GM23248 (cell line): Measurements from ENCODE around the gene PTPN14. TPM values are rescaled to one million over a fixed set of nuclear protein-coding genes. Genes with fewer than 3 reads are reported as not detected.

Experiments
- DNase-seq: peaks from one replicate; pipeline ENCODE4 v3.0.0-alpha.2; 2015
- H2AFZ ChIP-seq: fragments of 200-600 bp; sonication (generic); 2 replicates; pipeline ENCODE4 v1.6.1; 2016; ENCODE audit warnings: antibody characterized with exemption
- H3F3A ChIP-seq: fragments of 200-600 bp; sonication (generic); 2 replicates; pipeline ENCODE4 v1.6.1; 2016; ENCODE audit warnings: mild to moderate bottlenecking, antibody characterized with exemption, mixed run types; ENCODE audit not compliant: insufficient read depth
- H3K27ac ChIP-seq: fragments of 200-600 bp; sonication (generic); 2 replicates; pipeline ENCODE4 v1.5.1; 2016; ENCODE audit warnings: mild to moderate bottlenecking
- H3K27me3 ChIP-seq: fragments of 200-600 bp; sonication (generic); replicated peaks from 2 replicates; pipeline ENCODE4 v1.6.1; 2016; ENCODE audit warnings: mild to moderate bottlenecking; ENCODE audit not compliant: insufficient read depth
- H3K36me3 ChIP-seq: fragments of 200-600 bp; sonication (generic); 2 replicates; pipeline ENCODE4 v1.6.1; 2016; ENCODE audit warnings: low read depth, mild to moderate bottlenecking
- H3K4me1 ChIP-seq: fragments of 200-600 bp; sonication (generic); 2 replicates; pipeline ENCODE4 v1.6.1; 2016; ENCODE audit warnings: mild to moderate bottlenecking; ENCODE audit not compliant: insufficient read depth
- H3K4me2 ChIP-seq: fragments of 200-600 bp; sonication (generic); one replicate; pipeline ENCODE4 v1.6.1; 2016; ENCODE audit warnings: mild to moderate bottlenecking; ENCODE audit not compliant: unreplicated experiment
- H3K4me3 ChIP-seq: fragments of 200-600 bp; sonication (generic); 2 replicates; pipeline ENCODE4 v1.5.1; 2016; ENCODE audit warnings: mild to moderate bottlenecking
- H3K79me2 ChIP-seq: fragments of 200-600 bp; sonication (generic); 2 replicates; pipeline ENCODE4 v1.6.1; 2016; ENCODE audit warnings: mild to moderate bottlenecking; ENCODE audit not compliant: insufficient read depth
- H3K9ac ChIP-seq: fragments of 200-600 bp; sonication (generic); 2 replicates; pipeline ENCODE4 v1.6.1; 2016; ENCODE audit warnings: mild to moderate bottlenecking
- H3K9me2 ChIP-seq: fragments of 200-600 bp; sonication (generic); 2 replicates; pipeline ENCODE4 v1.6.1; 2016; ENCODE audit warnings: mixed run types, mild to moderate bottlenecking, moderate library complexity; ENCODE audit not compliant: insufficient read depth
- H3K9me3 ChIP-seq: fragments of 200-600 bp; sonication (generic); one replicate; pipeline ENCODE4 v1.6.1; 2017; ENCODE audit warnings: low read depth
- H4K20me1 ChIP-seq: fragments of 200-600 bp; sonication (generic); 2 replicates; pipeline ENCODE4 v1.6.0; 2016; ENCODE audit not compliant: insufficient read depth
- EZH2 ChIP-seq: fragments of 200-600 bp; sonication (generic); IDR thresholded peaks from 2 replicates; pipeline ENCODE4 v1.6.1; 2018; ENCODE audit warnings: antibody characterized with exemption, mild to moderate bottlenecking; ENCODE audit not compliant: insufficient read depth, poor library complexity, severe bottlenecking
- EZH2phosphoT487 ChIP-seq: fragments of 200-600 bp; sonication (generic); IDR thresholded peaks from 2 replicates; pipeline ENCODE4 v1.6.1; 2018; ENCODE audit warnings: antibody characterized with exemption, moderate library complexity, mild to moderate bottlenecking, low read depth; ENCODE audit not compliant: insufficient read depth
- WGBS, 2 experiments: methylation state at CpG; one replicate each; pipeline ENCODE4 v1.1.6; 2015 to 2017; ENCODE audit warnings: low lambda C conversion rate in 2 of 2, low coverage in 1 of 2; ENCODE audit errors: missing lambda C conversion rate in 2 of 2; 5-methylcytosine and 5-hydroxymethylcytosine counted together
- in situ Hi-C: fragments of 300-500 bp; cut with MboI; formaldehyde crosslinking; loops from 2 replicates; pipeline ENCODE4 v1.15.0; 2020
- polyA plus RNA-seq: library from polyadenylated mRNA; unstranded; fragments of >200 nt; fragmentation: Nextera tagmentation; extraction: Ambion mirVana; gene quantifications from 2 replicates; pipeline ENCODE4 v1.2.1, GENCODE V29; 2016
- total RNA-seq: library from RNA; depleted of rRNA; stranded (reverse); fragments of >200 nt; shearing (Covaris generic); gene quantifications from 2 replicates; pipeline ENCODE4 v1.2.3, GENCODE V29; 2014

The PTPN14 gene
- total and polyA plus RNA-seq, 2 experiments from 2014 or later: 38.7 to 49.8 TPM

DNA sequence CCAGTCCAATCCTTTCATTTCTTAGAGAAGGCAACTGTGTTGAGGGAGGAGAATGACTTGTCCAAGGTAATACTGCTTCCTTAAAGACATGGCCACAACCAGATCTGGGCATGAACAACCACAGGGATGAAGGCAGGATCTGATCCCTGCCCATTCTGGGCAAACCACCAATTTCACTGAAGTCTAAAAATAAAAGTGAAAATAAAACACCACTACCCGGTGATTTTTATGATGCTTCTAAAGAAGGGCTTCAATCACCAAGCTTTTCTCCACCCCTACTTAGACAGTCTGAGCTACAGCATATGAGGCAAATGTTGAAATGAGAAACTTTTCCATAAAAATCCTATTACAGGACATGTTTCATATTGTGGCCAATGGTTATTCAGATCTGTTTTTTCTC lies 133.0 kb downstream of the PTPN14 start:
- Histone ChIP-seq H3K36me3 (no peaks in the 10 kb centered on the region), H3K27me3 (no peaks in the 10 kb centered on the region), H3F3A (peaks cover 75% of the 10 kb centered on the region), H3K9me2 (no peaks in the 10 kb centered on the region), H3K9ac (peak overlapping the region; percentile 6; the same call in 1 of the 2 replicates), H3K79me2 (peaks cover 99% of the 10 kb centered on the region), H3K9me3 (no peaks in the 10 kb centered on the region), H3K4me3 (no peak overlapping the region), H3K4me2 (no peak overlapping the region), H4K20me1 (no peaks in the 10 kb centered on the region), H2AFZ (no peak overlapping the region), H3K27ac (no peak overlapping the region), H3K4me1 (peaks cover 79% of the 10 kb centered on the region)
- WGBS, 2 experiments: 3 to 5% methylated on average over 1 of the region's 1 CpG
- DNase-seq: peak; percentile 52
- in situ Hi-C loops: no loop called here
- no peak for TF ChIP-seq EZH2
- TF ChIP-seq EZH2phosphoT487: no peak

DNA sequence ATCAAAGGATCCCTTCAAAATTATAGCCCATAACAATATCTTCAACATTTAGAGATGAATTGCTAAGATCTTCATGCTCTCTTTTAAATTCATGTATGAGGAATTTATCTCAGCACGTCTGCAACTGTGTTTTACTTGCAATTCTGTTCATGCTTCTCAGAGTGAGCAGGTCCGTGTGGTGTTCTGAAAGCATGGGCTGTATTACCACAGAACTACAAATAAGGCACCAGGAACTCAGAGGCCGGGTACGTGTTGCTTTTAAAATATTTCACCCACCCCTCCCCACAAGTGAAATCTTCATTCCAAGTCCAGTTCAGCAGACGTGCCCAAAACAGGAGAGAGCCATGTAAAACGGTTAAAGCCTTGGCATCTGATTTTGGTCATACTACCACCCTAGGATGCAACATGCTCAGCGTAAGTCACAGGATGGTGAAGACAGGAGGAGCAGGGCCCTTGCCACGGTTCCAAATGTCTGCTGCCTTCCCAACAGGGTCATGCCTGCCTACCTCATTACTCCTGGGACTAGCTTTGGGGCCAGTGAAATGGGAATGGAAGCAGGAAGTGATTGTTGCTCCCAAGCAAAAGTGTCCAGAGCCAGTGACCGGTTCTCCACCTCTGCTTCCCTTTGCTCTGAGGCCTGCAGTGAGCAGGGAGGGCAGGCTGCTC lies 133.7 kb downstream of the PTPN14 start:
- Histone ChIP-seq H3K79me2 (peaks cover 99% of the 10 kb centered on the region), H3K4me2 (no peak overlapping the region), H2AFZ (no peak overlapping the region), H3K9me2 (no peaks in the 10 kb centered on the region), H3K4me1 (peaks cover 75% of the 10 kb centered on the region), H4K20me1 (no peaks in the 10 kb centered on the region), H3K9me3 (no peaks in the 10 kb centered on the region), H3F3A (peaks cover 73% of the 10 kb centered on the region), H3K27me3 (no peaks in the 10 kb centered on the region), H3K27ac (peak overlapping the region; percentile 4; the same call in 1 of the 2 replicates), H3K4me3 (no peak overlapping the region), H3K36me3 (no peaks in the 10 kb centered on the region), H3K9ac (no peak overlapping the region)
- DNase-seq: no peak
- no peak for TF ChIP-seq EZH2
- TF ChIP-seq EZH2phosphoT487: no peak
- WGBS, 2 experiments: 38 to 45% methylated on average over 9 of the region's 9 CpGs
- in situ Hi-C loops: no loop called here

DNA sequence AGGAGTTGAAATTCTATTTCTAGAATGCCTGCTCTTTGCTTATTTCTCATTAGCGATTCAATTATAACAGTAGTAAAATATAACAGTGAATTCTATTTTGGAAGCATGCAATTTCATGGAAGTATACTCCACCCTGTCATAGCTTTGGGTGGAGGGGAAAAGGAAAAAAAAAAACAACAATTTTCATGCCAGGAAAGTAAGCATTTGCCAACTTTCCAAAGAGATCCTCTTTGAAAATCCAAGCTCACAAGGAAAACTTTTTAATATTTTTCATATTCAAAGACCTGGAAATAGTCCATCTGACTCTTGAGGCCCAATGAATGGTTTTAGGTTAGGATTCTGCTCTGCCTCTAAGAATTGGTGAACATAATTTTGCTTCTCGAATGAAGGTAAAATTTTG lies 134.5 kb downstream of the PTPN14 start:
- Histone ChIP-seq H3K9me3 (no peaks in the 10 kb centered on the region), H3K27me3 (no peaks in the 10 kb centered on the region), H3K4me1 (peaks cover 67% of the 10 kb centered on the region), H3K4me3 (no peak overlapping the region), H3K4me2 (peak overlapping the region; percentile 5), H2AFZ (no peak overlapping the region), H4K20me1 (no peaks in the 10 kb centered on the region), H3K36me3 (0 out of 2 replicates have a peak, but pooled peaks cover 8% of the 10 kb centered on the region), H3K79me2 (peaks cover 100% of the 10 kb centered on the region), H3K9me2 (no peaks in the 10 kb centered on the region), H3K9ac (no peak overlapping the region), H3F3A (peaks cover 65% of the 10 kb centered on the region), H3K27ac (peak overlapping the region; percentile 4; the same call in 1 of the 2 replicates)
- TF ChIP-seq EZH2phosphoT487 (no peak), EZH2 (no peak)
- 7 to 15% methylated on average over 2 of the region's 2 CpGs for WGBS, 2 experiments
- in situ Hi-C loops: no loop called here
- DNase-seq: no peak

DNA sequence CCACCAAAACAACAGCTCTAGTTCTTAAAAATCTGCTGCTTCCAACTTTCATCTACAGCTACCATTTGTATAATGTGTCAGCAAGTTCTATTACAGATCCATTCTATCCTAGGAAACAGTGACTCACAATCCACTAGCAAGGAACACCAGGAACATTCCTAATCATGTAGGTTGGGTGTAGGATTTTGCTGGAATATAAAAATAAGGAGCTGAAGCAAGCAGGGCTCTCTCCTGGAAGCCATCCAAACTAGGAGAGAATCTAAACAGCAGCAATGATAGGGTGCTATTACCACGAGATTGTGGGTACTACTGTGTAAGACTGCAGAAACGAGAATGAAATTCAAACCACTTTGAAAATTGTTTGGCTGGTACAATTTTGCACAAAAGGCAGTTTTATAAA lies 135.0 kb downstream of the PTPN14 start:
- H3K79me2 ChIP-seq: peaks cover 100% of the 10 kb centered on the region
- peak overlapping the region; percentile 17; the same call in 1 of the 2 replicates for H3K27ac ChIP-seq
- no peaks in the 10 kb centered on the region for H3K9me2 ChIP-seq
- peaks cover 60% of the 10 kb centered on the region for H3F3A ChIP-seq
- in situ Hi-C loops: no loop called here
- no peak overlapping the region for H3K9ac ChIP-seq
- H3K4me2 ChIP-seq: peak overlapping the region; percentile 5
- TF ChIP-seq EZH2 (no peak), EZH2phosphoT487 (no peak)
- H2AFZ ChIP-seq: no peak overlapping the region
- no peak overlapping the region for H3K4me3 ChIP-seq
- 0 out of 2 replicates have a peak, but pooled peaks cover 11% of the 10 kb centered on the region for H3K36me3 ChIP-seq
- WGBS, 2 experiments: 5 to 9% methylated on average over 2 of the region's 2 CpGs
- DNase-seq: peak; percentile 80
- H4K20me1 ChIP-seq: no peaks in the 10 kb centered on the region
- no peaks in the 10 kb centered on the region for H3K9me3 ChIP-seq
- no peaks in the 10 kb centered on the region for H3K27me3 ChIP-seq
- peaks cover 62% of the 10 kb centered on the region for H3K4me1 ChIP-seq
